ENCODE results near the gene DDRGK1.

- peak in 1 of 3 donors; percentile 11 for TF ChIP-seq POLR2AphosphoS5 (IDR thresholded peaks at IDR 0.05)
- TF ChIP-seq, protein P1, sequence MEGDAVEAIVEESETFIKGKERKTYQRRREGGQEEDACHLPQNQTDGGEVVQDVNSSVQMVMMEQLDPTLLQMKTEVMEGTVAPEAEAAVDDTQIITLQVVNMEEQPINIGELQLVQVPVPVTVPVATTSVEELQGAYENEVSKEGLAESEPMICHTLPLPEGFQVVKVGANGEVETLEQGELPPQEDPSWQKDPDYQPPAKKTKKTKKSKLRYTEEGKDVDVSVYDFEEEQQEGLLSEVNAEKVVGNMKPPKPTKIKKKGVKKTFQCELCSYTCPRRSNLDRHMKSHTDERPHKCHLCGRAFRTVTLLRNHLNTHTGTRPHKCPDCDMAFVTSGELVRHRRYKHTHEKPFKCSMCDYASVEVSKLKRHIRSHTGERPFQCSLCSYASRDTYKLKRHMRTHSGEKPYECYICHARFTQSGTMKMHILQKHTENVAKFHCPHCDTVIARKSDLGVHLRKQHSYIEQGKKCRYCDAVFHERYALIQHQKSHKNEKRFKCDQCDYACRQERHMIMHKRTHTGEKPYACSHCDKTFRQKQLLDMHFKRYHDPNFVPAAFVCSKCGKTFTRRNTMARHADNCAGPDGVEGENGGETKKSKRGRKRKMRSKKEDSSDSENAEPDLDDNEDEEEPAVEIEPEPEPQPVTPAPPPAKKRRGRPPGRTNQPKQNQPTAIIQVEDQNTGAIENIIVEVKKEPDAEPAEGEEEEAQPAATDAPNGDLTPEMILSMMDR (IDR thresholded peaks at IDR 0.05), result no peak
- TF ChIP-seq EP300 (IDR thresholded peaks at IDR 0.05), result no peak
These were observed 29.8 kb downstream of the DDRGK1 start for GRCh38 chr20:3174442-3175261.
